K562 treated with DMSO at 1 percent for 48 hours (cell line): Measurements from ENCODE around the gene HSPG2. TPM values are rescaled to one million over a fixed set of nuclear protein-coding genes. Genes with fewer than 3 reads are reported as not detected.

Experiments used
- total RNA-seq: library from RNA; unstranded; fragments of 300-600 nt; gene quantifications from 2 replicates; pipeline ENCODE4 v1.2.3, GENCODE V29; 2022; ENCODE audit warnings: low replicate concordance; ENCODE audit errors: extremely low read depth

Gene HSPG2
- total RNA-seq, result not detected in 2 replicates

GRCh38 chr1:21937034-21937371, at the start of gene HSPG2:
Gene HSPG2, minus strand, starts transcription at chr1:21937310. Its CDS starts 93 bp downstream, at chr1:21937217.

DNA sequence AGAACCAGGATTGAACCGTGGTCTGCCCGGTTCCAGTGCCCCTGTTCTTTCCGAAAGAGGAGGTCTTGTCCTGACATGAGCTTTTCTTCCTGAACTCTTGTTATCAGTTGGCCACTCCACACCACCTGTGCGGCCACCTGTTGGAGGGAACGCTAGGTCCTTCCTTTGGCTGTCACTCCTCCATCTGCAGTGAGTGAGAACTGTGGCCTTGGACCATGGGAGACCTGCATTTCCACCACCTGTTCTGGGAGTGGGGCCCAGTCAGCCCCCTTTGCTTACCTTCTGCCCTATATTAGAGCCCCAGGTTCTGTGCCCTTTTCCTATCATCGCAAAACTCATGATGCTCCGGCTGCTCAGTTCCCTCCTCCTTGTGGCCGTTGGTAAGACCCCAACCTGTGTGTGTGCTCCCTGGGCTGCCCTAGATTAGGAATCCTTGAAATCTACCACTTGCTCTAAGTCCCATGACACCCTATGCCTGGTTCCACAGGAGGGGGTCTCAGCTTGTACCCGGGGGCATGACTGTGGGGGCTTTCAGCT, 39.7 kb upstream of the HSPG2 start, which contains the start of gene CELA3B:
Gene CELA3B (plus strand): TSS at position 320 of the 537 bp plus-strand sequence. CDS start 18 bp downstream, at position 338.

DNA sequence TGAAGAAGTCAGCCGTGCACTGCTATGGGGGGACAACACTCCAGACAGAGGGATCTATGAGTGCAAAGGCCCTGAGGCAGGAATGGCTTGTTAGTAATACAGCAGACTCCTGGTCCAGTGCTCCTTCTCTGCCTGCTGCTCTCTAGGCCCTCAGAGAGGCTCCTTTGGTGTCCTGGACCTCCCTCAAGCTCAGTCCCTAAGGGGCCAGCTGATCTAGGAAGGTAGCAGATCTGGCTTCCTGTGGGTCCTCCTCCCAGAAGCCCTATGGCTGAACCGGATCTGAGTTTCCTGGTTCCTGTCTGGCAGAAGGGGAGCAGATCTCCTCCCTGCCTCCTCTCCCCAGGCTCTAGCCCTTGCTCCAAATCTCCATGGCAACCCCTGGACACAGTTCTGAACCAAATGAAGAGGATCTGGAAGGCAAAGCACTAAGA, 125.2 kb downstream of the HSPG2 start, which contains the start of gene LDLRAD2:
Gene LDLRAD2 (plus strand): TSS at position 391 of the 431 bp plus-strand sequence. CDS start 187 bp downstream, outside the sequence.

GRCh38 chr1:21782868-21783678, 154.0 kb downstream of the HSPG2 start, which contains the start of gene USP48:
Gene USP48, minus strand, starts transcription at chr1:21783149. Its CDS starts 192 bp downstream, at chr1:21782957.

Other genes with a start within 250 kb of the HSPG2 start
- gene USP48, start 154.2 kb downstream of the HSPG2 start, total RNA-seq, result not detected in 2 replicates
- not detected in 2 replicates for gene LDLRAD2, start 125.0 kb downstream of the HSPG2 start, total RNA-seq
- gene CELA3B, start 39.7 kb upstream of the HSPG2 start, total RNA-seq, result not detected in 2 replicates
- gene CELA3A, start 64.3 kb upstream of the HSPG2 start, total RNA-seq, result not detected in 2 replicates
- gene CDC42, start 115.4 kb upstream of the HSPG2 start, total RNA-seq, result 1,337 TPM in 1 of 2 replicates, not detected in the other
- not detected in 2 replicates for gene WNT4, start 205.8 kb upstream of the HSPG2 start, total RNA-seq